H1 (cell line): ENCODE results near the gene SLC66A1. TPM values are rescaled to one million over a fixed set of nuclear protein-coding genes. Genes with fewer than 3 reads are reported as not detected.

Source experiments
- BCL11A ChIP-seq, 2 experiments: IDR thresholded peaks; one replicate each; pipeline ENCODE4 v1.6.1; 2011; ENCODE audit warnings: low read depth in 2 of 2, low read length in 2 of 2, mild to moderate bottlenecking in 2 of 2
- EGR1 ChIP-seq: IDR thresholded peaks from 2 replicates; pipeline ENCODE4 v1.6.1; 2011; ENCODE audit warnings: low read depth, low read length, borderline replicate concordance
- GABPA ChIP-seq: IDR thresholded peaks from 2 replicates; pipeline ENCODE4 v1.6.1; 2011; ENCODE audit warnings: mild to moderate bottlenecking, low read length, moderate library complexity, borderline replicate concordance; ENCODE audit not compliant: insufficient read depth
- GTF2F1 ChIP-seq: IDR thresholded peaks from 2 replicates; pipeline ENCODE4 v1.6.1; 2012; ENCODE audit warnings: low read depth, low read length, improper control_type of control experiment, borderline replicate concordance
- JUN ChIP-seq: IDR thresholded peaks from 2 replicates; pipeline ENCODE4 v1.6.1; 2011; ENCODE audit warnings: low read depth, mild to moderate bottlenecking, improper control_type of control experiment, low read length
- KDM5A ChIP-seq: fragments of 200-600 bp; IDR thresholded peaks from 2 replicates; pipeline ENCODE4 v1.7.1; 2012; ENCODE audit warnings: mild to moderate bottlenecking, low read length, inconsistent platforms, mixed read lengths
- POU5F1 ChIP-seq: IDR thresholded peaks from 2 replicates; pipeline ENCODE4 v1.6.1; 2011; ENCODE audit warnings: low read depth, mild to moderate bottlenecking, low read length, moderate library complexity
- SP2 ChIP-seq: IDR thresholded peaks from 2 replicates; pipeline ENCODE4 v1.6.1; 2012; ENCODE audit warnings: mild to moderate bottlenecking, low read length, inconsistent platforms
- polyA plus RNA-seq, 7 experiments: library from polyadenylated mRNA; depleted of rRNA in 3 of 7; stranded (reverse) in 5 of 7; unstranded in 2 of 7; fragments of >200 nt in 5 of 7; fragments of 200-250 nt in 2 of 7; gene quantifications; 1 replicate in 5 of 7; 2 replicates in 1 of 7; 4 replicates in 1 of 7; pipeline versions ENCODE4 v1.2.1 to v1.2.3, GENCODE V29; 2011 to 2013; ENCODE audit warnings: missing spikeins in 2 of 7, mixed read lengths in 2 of 7
- total RNA-seq: library from RNA; stranded (reverse); fragmentation: NEBNext Ultra II Directional; extraction: Animal tissue kit (Norgen Biotek cat#: 25700); gene quantifications from 2 replicates; pipeline ENCODE4 v1.2.1, GENCODE V29; 2021
- TF ChIP-seq, protein P1 (sequence below): fragments of 300-600 bp; sonication (generic); IDR thresholded peaks from 2 replicates; pipeline ENCODE4 v1.7.1; 2012; ENCODE audit warnings: low read length, moderate library complexity, mild to moderate bottlenecking, inconsistent platforms; ENCODE audit not compliant: insufficient replicate concordance
- TF ChIP-seq, protein P2 (sequence below): IDR thresholded peaks from 2 replicates; pipeline ENCODE4 v1.6.1; 2011; ENCODE audit warnings: low read length, improper control_type of control experiment

The SLC66A1 gene
- total and polyA plus RNA-seq, 2 of the 8 experiments (the other 6 are each of a cell fraction or from before 2014, with no cell fraction given) = 16.8 to 27.9 TPM

DNA sequence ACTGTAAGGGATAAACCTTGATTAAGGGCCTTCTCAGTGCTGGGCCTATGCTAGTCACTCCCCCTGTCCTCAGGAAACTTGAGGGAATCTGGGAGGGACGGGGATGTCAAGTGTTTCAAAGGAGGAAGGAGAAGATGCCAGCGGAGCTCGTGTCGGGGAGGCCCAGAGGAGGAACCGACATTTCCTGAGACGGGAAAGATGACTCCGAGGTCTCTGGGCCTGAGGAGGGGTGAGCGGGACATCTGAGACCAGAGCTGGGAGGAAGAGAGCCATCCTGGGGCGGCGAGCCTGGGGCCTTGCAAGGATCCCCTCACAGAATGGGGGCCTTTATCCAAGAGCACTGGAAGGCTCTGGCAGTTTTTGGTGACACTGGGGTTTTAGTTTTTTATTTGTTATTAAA lies 10.4 kb downstream of the SLC66A1 start (continued):
- TF ChIP-seq, protein P1, sequence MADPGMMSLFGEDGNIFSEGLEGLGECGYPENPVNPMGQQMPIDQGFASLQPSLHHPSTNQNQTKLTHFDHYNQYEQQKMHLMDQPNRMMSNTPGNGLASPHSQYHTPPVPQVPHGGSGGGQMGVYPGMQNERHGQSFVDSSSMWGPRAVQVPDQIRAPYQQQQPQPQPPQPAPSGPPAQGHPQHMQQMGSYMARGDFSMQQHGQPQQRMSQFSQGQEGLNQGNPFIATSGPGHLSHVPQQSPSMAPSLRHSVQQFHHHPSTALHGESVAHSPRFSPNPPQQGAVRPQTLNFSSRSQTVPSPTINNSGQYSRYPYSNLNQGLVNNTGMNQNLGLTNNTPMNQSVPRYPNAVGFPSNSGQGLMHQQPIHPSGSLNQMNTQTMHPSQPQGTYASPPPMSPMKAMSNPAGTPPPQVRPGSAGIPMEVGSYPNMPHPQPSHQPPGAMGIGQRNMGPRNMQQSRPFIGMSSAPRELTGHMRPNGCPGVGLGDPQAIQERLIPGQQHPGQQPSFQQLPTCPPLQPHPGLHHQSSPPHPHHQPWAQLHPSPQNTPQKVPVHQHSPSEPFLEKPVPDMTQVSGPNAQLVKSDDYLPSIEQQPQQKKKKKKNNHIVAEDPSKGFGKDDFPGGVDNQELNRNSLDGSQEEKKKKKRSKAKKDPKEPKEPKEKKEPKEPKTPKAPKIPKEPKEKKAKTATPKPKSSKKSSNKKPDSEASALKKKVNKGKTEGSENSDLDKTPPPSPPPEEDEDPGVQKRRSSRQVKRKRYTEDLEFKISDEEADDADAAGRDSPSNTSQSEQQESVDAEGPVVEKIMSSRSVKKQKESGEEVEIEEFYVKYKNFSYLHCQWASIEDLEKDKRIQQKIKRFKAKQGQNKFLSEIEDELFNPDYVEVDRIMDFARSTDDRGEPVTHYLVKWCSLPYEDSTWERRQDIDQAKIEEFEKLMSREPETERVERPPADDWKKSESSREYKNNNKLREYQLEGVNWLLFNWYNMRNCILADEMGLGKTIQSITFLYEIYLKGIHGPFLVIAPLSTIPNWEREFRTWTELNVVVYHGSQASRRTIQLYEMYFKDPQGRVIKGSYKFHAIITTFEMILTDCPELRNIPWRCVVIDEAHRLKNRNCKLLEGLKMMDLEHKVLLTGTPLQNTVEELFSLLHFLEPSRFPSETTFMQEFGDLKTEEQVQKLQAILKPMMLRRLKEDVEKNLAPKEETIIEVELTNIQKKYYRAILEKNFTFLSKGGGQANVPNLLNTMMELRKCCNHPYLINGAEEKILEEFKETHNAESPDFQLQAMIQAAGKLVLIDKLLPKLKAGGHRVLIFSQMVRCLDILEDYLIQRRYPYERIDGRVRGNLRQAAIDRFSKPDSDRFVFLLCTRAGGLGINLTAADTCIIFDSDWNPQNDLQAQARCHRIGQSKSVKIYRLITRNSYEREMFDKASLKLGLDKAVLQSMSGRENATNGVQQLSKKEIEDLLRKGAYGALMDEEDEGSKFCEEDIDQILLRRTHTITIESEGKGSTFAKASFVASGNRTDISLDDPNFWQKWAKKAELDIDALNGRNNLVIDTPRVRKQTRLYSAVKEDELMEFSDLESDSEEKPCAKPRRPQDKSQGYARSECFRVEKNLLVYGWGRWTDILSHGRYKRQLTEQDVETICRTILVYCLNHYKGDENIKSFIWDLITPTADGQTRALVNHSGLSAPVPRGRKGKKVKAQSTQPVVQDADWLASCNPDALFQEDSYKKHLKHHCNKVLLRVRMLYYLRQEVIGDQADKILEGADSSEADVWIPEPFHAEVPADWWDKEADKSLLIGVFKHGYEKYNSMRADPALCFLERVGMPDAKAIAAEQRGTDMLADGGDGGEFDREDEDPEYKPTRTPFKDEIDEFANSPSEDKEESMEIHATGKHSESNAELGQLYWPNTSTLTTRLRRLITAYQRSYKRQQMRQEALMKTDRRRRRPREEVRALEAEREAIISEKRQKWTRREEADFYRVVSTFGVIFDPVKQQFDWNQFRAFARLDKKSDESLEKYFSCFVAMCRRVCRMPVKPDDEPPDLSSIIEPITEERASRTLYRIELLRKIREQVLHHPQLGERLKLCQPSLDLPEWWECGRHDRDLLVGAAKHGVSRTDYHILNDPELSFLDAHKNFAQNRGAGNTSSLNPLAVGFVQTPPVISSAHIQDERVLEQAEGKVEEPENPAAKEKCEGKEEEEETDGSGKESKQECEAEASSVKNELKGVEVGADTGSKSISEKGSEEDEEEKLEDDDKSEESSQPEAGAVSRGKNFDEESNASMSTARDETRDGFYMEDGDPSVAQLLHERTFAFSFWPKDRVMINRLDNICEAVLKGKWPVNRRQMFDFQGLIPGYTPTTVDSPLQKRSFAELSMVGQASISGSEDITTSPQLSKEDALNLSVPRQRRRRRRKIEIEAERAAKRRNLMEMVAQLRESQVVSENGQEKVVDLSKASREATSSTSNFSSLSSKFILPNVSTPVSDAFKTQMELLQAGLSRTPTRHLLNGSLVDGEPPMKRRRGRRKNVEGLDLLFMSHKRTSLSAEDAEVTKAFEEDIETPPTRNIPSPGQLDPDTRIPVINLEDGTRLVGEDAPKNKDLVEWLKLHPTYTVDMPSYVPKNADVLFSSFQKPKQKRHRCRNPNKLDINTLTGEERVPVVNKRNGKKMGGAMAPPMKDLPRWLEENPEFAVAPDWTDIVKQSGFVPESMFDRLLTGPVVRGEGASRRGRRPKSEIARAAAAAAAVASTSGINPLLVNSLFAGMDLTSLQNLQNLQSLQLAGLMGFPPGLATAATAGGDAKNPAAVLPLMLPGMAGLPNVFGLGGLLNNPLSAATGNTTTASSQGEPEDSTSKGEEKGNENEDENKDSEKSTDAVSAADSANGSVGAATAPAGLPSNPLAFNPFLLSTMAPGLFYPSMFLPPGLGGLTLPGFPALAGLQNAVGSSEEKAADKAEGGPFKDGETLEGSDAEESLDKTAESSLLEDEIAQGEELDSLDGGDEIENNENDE = no peak
- TF ChIP-seq POU5F1 (no peak), GABPA (no peak), BCL11A (IDR thresholded peaks at IDR 0.05; ENCODE audit: low read depth in 2 of 2, low read length in 2 of 2) (no peak), SP2 (no peak), JUN (no peak), EGR1 (no peak), GTF2F1 (no peak), KDM5A (no peak)
- TF ChIP-seq, protein P2, sequence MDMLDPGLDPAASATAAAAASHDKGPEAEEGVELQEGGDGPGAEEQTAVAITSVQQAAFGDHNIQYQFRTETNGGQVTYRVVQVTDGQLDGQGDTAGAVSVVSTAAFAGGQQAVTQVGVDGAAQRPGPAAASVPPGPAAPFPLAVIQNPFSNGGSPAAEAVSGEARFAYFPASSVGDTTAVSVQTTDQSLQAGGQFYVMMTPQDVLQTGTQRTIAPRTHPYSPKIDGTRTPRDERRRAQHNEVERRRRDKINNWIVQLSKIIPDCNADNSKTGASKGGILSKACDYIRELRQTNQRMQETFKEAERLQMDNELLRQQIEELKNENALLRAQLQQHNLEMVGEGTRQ = no peak
- TF ChIP-seq, all 59 proteins: peak for 0
